Endothelial cell of umbilical vein (primary cell): ENCODE data around the gene SPINK1. TPM values are rescaled to one million over a fixed set of nuclear protein-coding genes. Genes with fewer than 3 reads are reported as not detected.

Experiments used
- BruUV-seq: library from RNA; stranded (reverse); fragments of 400-500 nt; replicated peaks from 2 replicates; lab custom pipeline; 2021; lab: Mats Ljungman, UMichigan
- CTCF ChIA-PET: fragments of 300-600, 350-600 bp; sonication (Branson Sonifier 250); formaldehyde crosslinking; loops from one replicate; lab custom pipeline; 2021; ENCODE audit warnings: antibody characterized with exemption, inconsistent platforms; lab: Charles Lee
- POLR2A ChIA-PET: fragments of 300-600, 350-600 bp; sonication (Branson Sonifier 250); formaldehyde crosslinking; loops from one replicate; lab custom pipeline; 2021; ENCODE audit warnings: antibody characterized with exemption, inconsistent platforms; lab: Charles Lee
- DNase-seq: peaks from one replicate; pipeline ENCODE4 v3.0.0-alpha.2; 2011; ENCODE audit warnings: low read depth, low spot score
- FAIRE-seq: peaks from 2 replicates; lab custom pipeline; 2011; peaks lifted over from hg19 to GRCh38; lab: Jason Lieb, UNC
- H2AFZ ChIP-seq: 2 replicates; pipeline ENCODE4 v1.6.0; 2012; ENCODE audit warnings: low read depth, low read length, control low read depth, inconsistent platforms
- H3K27ac ChIP-seq: 2 replicates; pipeline ENCODE4 v1.5.1; 2011; ENCODE audit warnings: low read depth, mild to moderate bottlenecking, control low read depth, low read length, moderate library complexity; ENCODE audit not compliant: insufficient read depth
- H3K27me3 ChIP-seq, 2 experiments: 2 replicates each; pipeline versions ENCODE4 v1.6.0 to v1.6.1; 2011; ENCODE audit warnings: low read length in 2 of 2, mixed read lengths in 1 of 2; ENCODE audit not compliant: control insufficient read depth in 2 of 2, insufficient read depth in 2 of 2
- H3K36me3 ChIP-seq, 2 experiments: 2 replicates in 1 of 2; 3 replicates in 1 of 2; pipeline ENCODE4 v1.5.1; 2011; ENCODE audit warnings: low read length in 2 of 2, mild to moderate bottlenecking in 1 of 2, moderate library complexity in 1 of 2; ENCODE audit not compliant: control insufficient read depth in 2 of 2, insufficient read depth in 2 of 2; ENCODE audit errors: extremely low read depth in 1 of 2
- H3K4me1 ChIP-seq: 3 replicates; pipeline ENCODE4 v1.5.1; 2011; ENCODE audit warnings: mild to moderate bottlenecking, low read length; ENCODE audit not compliant: control insufficient read depth, insufficient read depth; ENCODE audit errors: extremely low read depth
- H3K4me2 ChIP-seq: 2 replicates; pipeline ENCODE4 v1.6.1; 2011; ENCODE audit warnings: low read length, control low read depth, mixed read lengths; ENCODE audit not compliant: insufficient read depth
- H3K4me3 ChIP-seq, 3 experiments: fragments of 200-600 bp in 1 of 3; sonication (generic), shearing (Covaris generic) in 1 of 3; replicated peaks in 1 of 3; 2 replicates each; pipeline ENCODE4 v1.5.1; 2011 to 2016; ENCODE audit warnings: control low read depth in 3 of 3, low read length in 3 of 3, mild to moderate bottlenecking in 2 of 3, inconsistent platforms in 1 of 3, low read depth in 1 of 3, moderate library complexity in 1 of 3; ENCODE audit not compliant: insufficient read depth in 1 of 3
- H3K79me2 ChIP-seq: 2 replicates; pipeline ENCODE4 v1.6.0; 2012; ENCODE audit warnings: low read length, inconsistent platforms; ENCODE audit not compliant: control insufficient read depth, insufficient read depth
- H3K9ac ChIP-seq: replicated peaks from 2 replicates; pipeline ENCODE3; 2011; ENCODE audit warnings: low read length, control low read depth; ENCODE audit not compliant: insufficient read depth; ENCODE audit errors: extremely low read depth
- H3K9me1 ChIP-seq: replicated peaks from 3 replicates; pipeline ENCODE4 v1.6.0; 2011; ENCODE audit warnings: mild to moderate bottlenecking, low read length; ENCODE audit not compliant: control insufficient read depth, insufficient read depth; ENCODE audit errors: extremely low read depth
- H3K9me3 ChIP-seq: replicated peaks from 2 replicates; pipeline ENCODE4 v1.5.1; 2012; ENCODE audit warnings: low read length, inconsistent platforms; ENCODE audit not compliant: control insufficient read depth, insufficient read depth
- H4K20me1 ChIP-seq: replicated peaks from 2 replicates; pipeline ENCODE3; 2011; ENCODE audit warnings: mild to moderate bottlenecking, low read length; ENCODE audit not compliant: control insufficient read depth, insufficient read depth; ENCODE audit errors: extremely low read depth
- CTCF ChIP-seq, 2 donors: IDR thresholded peaks; 1 replicate in 1 of 2; 2 replicates in 1 of 2; pipeline ENCODE4 v1.5.1; 2011; ENCODE audit warnings: low read length in 2 of 2, mild to moderate bottlenecking in 2 of 2, moderate library complexity in 2 of 2, control low read depth in 1 of 2, inconsistent platforms in 1 of 2, low read depth in 1 of 2; ENCODE audit not compliant: insufficient read depth in 1 of 2; ENCODE audit errors: extremely low read depth in 1 of 2
- EZH2 ChIP-seq: IDR thresholded peaks from 2 replicates; pipeline ENCODE4 v1.6.1; 2012; ENCODE audit warnings: borderline replicate concordance, low read depth, mild to moderate bottlenecking, moderate library complexity, low read length, inconsistent platforms; ENCODE audit not compliant: severe bottlenecking
- FOS ChIP-seq: IDR thresholded peaks from 2 replicates; pipeline ENCODE4 v1.6.1; 2011; ENCODE audit warnings: mild to moderate bottlenecking, low read length, moderate library complexity, borderline replicate concordance; ENCODE audit not compliant: insufficient read depth
- GATA2 ChIP-seq: IDR thresholded peaks from 2 replicates; pipeline ENCODE4 v1.7.0; 2011; ENCODE audit warnings: low read depth, mild to moderate bottlenecking, moderate library complexity, mixed read lengths, low read length; ENCODE audit not compliant: insufficient read length, insufficient read depth
- JUN ChIP-seq: IDR thresholded peaks from 2 replicates; pipeline ENCODE4 v1.6.1; 2011; ENCODE audit warnings: borderline replicate concordance, low read depth; ENCODE audit not compliant: insufficient read length, insufficient read depth
- MAX ChIP-seq: IDR thresholded peaks from 2 replicates; pipeline ENCODE4 v1.6.1; 2011; ENCODE audit not compliant: insufficient read depth, insufficient read length
- MYC ChIP-seq: IDR thresholded peaks from one replicate; pipeline ENCODE4 v1.6.1; 2011; ENCODE audit warnings: mild to moderate bottlenecking, low read depth, low read length
- POLR2A ChIP-seq: IDR thresholded peaks from 2 replicates; pipeline ENCODE4 v1.6.1; 2012; ENCODE audit warnings: low read depth, mild to moderate bottlenecking, control low read depth, low read length
- POLR2AphosphoS5 ChIP-seq: IDR thresholded peaks from 2 replicates; pipeline ENCODE4 v1.6.1; 2012; ENCODE audit warnings: low read depth, mild to moderate bottlenecking, control low read depth, low read length, moderate library complexity; ENCODE audit not compliant: insufficient read depth
- dilution Hi-C: fragments of 300-500 bp; cut with MboI; formaldehyde crosslinking; loops from one replicate; pipeline ENCODE4 v1.15.0; 2019; ENCODE audit warnings: low sequenced_read_pairs; ENCODE audit not compliant: extremely low pct_ligation_motif_present
- intact Hi-C: fragments of 100-400 bp; cut with micrococcal nuclease; formaldehyde crosslinking; loops from one replicate; pipeline ENCODE4 v1.10.0; 2022
- polyA plus RNA-seq, 4 experiments: library from polyadenylated mRNA; depleted of rRNA in 3 of 4; stranded (reverse) in 3 of 4; unstranded in 1 of 4; fragments of >200 nt; gene quantifications; 2 replicates each; pipeline versions ENCODE4 v1.2.1 to v1.2.3, GENCODE V29; 2011 to 2012; ENCODE audit warnings: missing spikeins in 1 of 4
- total RNA-seq: library from RNA; stranded (reverse); gene quantifications from 2 replicates; pipeline ENCODE4 v1.2.3, GENCODE V29; 2021

SPINK1 gene
- total and polyA plus RNA-seq, 2 donors (not counting 3 experiments of a cell fraction or from before 2014, with no cell fraction given) = not detected

DNA sequence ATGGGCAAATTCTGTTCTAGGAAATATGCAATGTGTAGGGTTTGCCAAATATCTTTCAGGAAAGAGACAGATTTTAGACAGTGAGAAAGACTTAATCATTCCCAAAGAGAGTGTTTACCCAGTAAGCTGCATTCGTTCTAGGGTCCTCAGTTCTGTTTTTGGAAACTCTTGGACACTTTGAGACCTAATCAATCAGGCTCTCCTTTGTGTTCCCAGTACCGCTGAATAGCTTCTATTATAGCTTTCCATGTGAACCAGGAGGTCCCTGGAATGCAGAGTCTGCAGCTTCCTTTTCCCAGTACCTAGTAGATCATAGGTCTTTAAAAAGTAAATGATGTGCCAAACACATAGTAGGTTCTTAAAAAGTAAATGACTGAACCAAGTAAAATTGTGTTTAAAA, 11.4 kb upstream of the SPINK1 start:
- Histone ChIP-seq H3K9ac (no peak overlapping the region), H3K9me3 (no peaks in the 10 kb centered on the region), H4K20me1 (no peaks in the 10 kb centered on the region), H3K79me2 (no peaks in the 10 kb centered on the region), H2AFZ (no peak overlapping the region), H3K27me3 (peaks cover 6 to 8% of the 10 kb centered on the region in 2 experiments), H3K4me2 (no peak overlapping the region), H3K27ac (no peak overlapping the region), H3K9me1 (no peaks in the 10 kb centered on the region), H3K36me3 (no peaks in the 10 kb centered on the region), H3K4me1 (no peaks in the 10 kb centered on the region), H3K4me3 (no peak overlapping the region)
- FAIRE-seq (no peak), DNase-seq (no peak)
- no TSS peak for BruUV-seq
- intact Hi-C loops (no loop called here), dilution Hi-C loops (no loop called here)
- POLR2A ChIA-PET = no interaction called here
- TF ChIP-seq POLR2A (no peak), GATA2 (no peak), FOS (no peak), MAX (no peak), JUN (no peak), MYC (no peak), POLR2AphosphoS5 (no peak), EZH2 (no peak), CTCF (IDR thresholded peaks at IDR 0.05; ENCODE audit: extremely low read depth in 1 of 2, insufficient read depth in 1 of 2, low read depth in 1 of 2, low read length in 2 of 2) (no peak)
- CTCF ChIA-PET = interaction anchor here (1.8 to 1.9 kb wide), 2 partner anchors 14 to 20 kb away, joined by 5 to 9 read pairs; no protein-coding TSS in a partner anchor
